PC-3 (cell line): ENCODE data around the gene POU2F1. TPM values are rescaled to one million over a fixed set of nuclear protein-coding genes. Genes with fewer than 3 reads are reported as not detected.

Source experiments
- ATAC-seq: fragments of 200-7000 bp; cut with Tn5 transposase; 2 replicates; pipeline ENCODE4 v1.9.1; 2020; ENCODE audit warnings: mild to moderate bottlenecking, moderate library complexity
- BruUV-seq: library from RNA; stranded (reverse); fragments of 400-500 nt; replicated peaks from 2 replicates; lab custom pipeline; 2021; lab: Mats Ljungman, UMichigan
- CTCF ChIA-PET: fragments of 300-600 bp; sonication (Branson Sonifier 250); formaldehyde crosslinking; loops from one replicate; lab custom pipeline; 2022; ENCODE audit warnings: antibody characterized with exemption; lab: Charles Lee
- POLR2A ChIA-PET: fragments of 300-600 bp; sonication (Branson Sonifier 250); formaldehyde crosslinking; loops from one replicate; lab custom pipeline; 2022; ENCODE audit warnings: antibody characterized with exemption; ENCODE audit not compliant: unreplicated experiment; lab: Charles Lee
- DNase-seq: peaks from one replicate; pipeline ENCODE4 v3.0.0-alpha.2; 2015
- H2AFZ ChIP-seq: fragments of 300-600 bp; sonication (generic); 2 replicates; pipeline ENCODE4 v1.6.0; 2016; ENCODE audit warnings: antibody characterized with exemption, low read length
- H3F3A ChIP-seq: fragments of 300-600 bp; sonication (generic); one replicate; pipeline ENCODE4 v1.6.0; 2017; ENCODE audit warnings: antibody characterized with exemption, low read length, control low read depth, mild to moderate bottlenecking; ENCODE audit not compliant: unreplicated experiment
- H3K27ac ChIP-seq: fragments of 300-600 bp; sonication (generic); 2 replicates; pipeline ENCODE4 v1.5.1; 2016; ENCODE audit warnings: mild to moderate bottlenecking, low read length
- H3K27me3 ChIP-seq: fragments of 300-600 bp; sonication (generic); 2 replicates; pipeline ENCODE4 v1.6.1; 2016; ENCODE audit warnings: low read length, mixed read lengths
- H3K36me3 ChIP-seq: fragments of 300-600 bp; sonication (generic); 2 replicates; pipeline ENCODE4 v1.6.1; 2016; ENCODE audit warnings: low read depth, mixed run types, low read length, mixed read lengths
- H3K4me1 ChIP-seq: fragments of 300-600 bp; sonication (generic); 2 replicates; pipeline ENCODE4 v1.5.1; 2016; ENCODE audit warnings: low read length; ENCODE audit not compliant: insufficient read depth
- H3K4me2 ChIP-seq: fragments of 300-600 bp; sonication (generic); 2 replicates; pipeline ENCODE4 v1.6.0; 2016; ENCODE audit warnings: low read length
- H3K4me3 ChIP-seq: fragments of 300-600 bp; sonication (generic); 2 replicates; pipeline ENCODE4 v1.5.1; 2016; ENCODE audit warnings: mild to moderate bottlenecking, low read length, mixed read lengths
- H3K79me2 ChIP-seq: fragments of 300-600 bp; sonication (generic); 2 replicates; pipeline ENCODE4 v1.6.1; 2017; ENCODE audit warnings: low read length, mixed read lengths
- H3K9ac ChIP-seq: fragments of 300-600 bp; sonication (generic); 2 replicates; pipeline ENCODE4 v1.6.0; 2016; ENCODE audit warnings: mild to moderate bottlenecking, low read length
- H3K9me2 ChIP-seq: fragments of 300-600 bp; sonication (generic); replicated peaks from 2 replicates; pipeline ENCODE4 v1.6.1; 2016; ENCODE audit warnings: mixed run types, low read length, mixed read lengths
- H3K9me3 ChIP-seq: fragments of 300-600 bp; sonication (generic); 2 replicates; pipeline ENCODE4 v1.6.1; 2016; ENCODE audit warnings: low read length, mixed read lengths
- H4K20me1 ChIP-seq: fragments of 300-600 bp; sonication (generic); 2 replicates; pipeline ENCODE4 v1.6.1; 2016; ENCODE audit warnings: low read length, mixed read lengths
- EZH2 ChIP-seq: fragments of 300-600 bp; sonication (generic); IDR thresholded peaks from one replicate; pipeline ENCODE4 v1.6.1; 2017; ENCODE audit warnings: antibody characterized with exemption, mild to moderate bottlenecking, low read length; ENCODE audit not compliant: unreplicated experiment
- EZH2phosphoT487 ChIP-seq: fragments of 300-600 bp; sonication (generic); IDR thresholded peaks from 2 replicates; pipeline ENCODE4 v1.6.1; 2018; ENCODE audit warnings: mild to moderate bottlenecking, antibody characterized with exemption, low read length, borderline replicate concordance
- intact Hi-C: fragments of 100-400 bp; cut with micrococcal nuclease; formaldehyde crosslinking; loops from 2 replicates; pipeline ENCODE4 v1.9.0; 2023
- total RNA-seq: library from RNA; depleted of rRNA; stranded (reverse); fragments of >200 nt; gene quantifications from 2 replicates; pipeline ENCODE4 v1.2.3, GENCODE V29; 2014
- TF ChIP-seq, protein P1 (sequence below): fragments of 300-600 bp; sonication (generic); conservative IDR thresholded peaks from 2 replicates; pipeline ENCODE4 v1.5.1; 2017; ENCODE audit warnings: antibody characterized with exemption, low read depth, mild to moderate bottlenecking, low read length

Gene POU2F1
- total RNA-seq, 1 experiment from 2014 or later, result 8.7 TPM

- Histone ChIP-seq H3K36me3 (no peaks in the 10 kb centered on the region), H3K27me3 (no peaks in the 10 kb centered on the region), H3K4me3 (no peak overlapping the region), H4K20me1 (no peaks in the 10 kb centered on the region), H3K4me1 (peaks cover 16% of the 10 kb centered on the region), H3K9me2 (no peaks in the 10 kb centered on the region), H3K79me2 (no peaks in the 10 kb centered on the region), H3K4me2 (peak overlapping the region; percentile 43), H3K9ac (no peak overlapping the region), H3K9me3 (no peaks in the 10 kb centered on the region), H2AFZ (no peak overlapping the region), H3K27ac (peak overlapping the region; percentile 66), H3F3A (no peaks in the 10 kb centered on the region)
- CTCF ChIA-PET, result no interaction called here
- TF ChIP-seq, protein P1, sequence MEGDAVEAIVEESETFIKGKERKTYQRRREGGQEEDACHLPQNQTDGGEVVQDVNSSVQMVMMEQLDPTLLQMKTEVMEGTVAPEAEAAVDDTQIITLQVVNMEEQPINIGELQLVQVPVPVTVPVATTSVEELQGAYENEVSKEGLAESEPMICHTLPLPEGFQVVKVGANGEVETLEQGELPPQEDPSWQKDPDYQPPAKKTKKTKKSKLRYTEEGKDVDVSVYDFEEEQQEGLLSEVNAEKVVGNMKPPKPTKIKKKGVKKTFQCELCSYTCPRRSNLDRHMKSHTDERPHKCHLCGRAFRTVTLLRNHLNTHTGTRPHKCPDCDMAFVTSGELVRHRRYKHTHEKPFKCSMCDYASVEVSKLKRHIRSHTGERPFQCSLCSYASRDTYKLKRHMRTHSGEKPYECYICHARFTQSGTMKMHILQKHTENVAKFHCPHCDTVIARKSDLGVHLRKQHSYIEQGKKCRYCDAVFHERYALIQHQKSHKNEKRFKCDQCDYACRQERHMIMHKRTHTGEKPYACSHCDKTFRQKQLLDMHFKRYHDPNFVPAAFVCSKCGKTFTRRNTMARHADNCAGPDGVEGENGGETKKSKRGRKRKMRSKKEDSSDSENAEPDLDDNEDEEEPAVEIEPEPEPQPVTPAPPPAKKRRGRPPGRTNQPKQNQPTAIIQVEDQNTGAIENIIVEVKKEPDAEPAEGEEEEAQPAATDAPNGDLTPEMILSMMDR, result no peak
- TF ChIP-seq EZH2phosphoT487, result no peak
- POLR2A ChIA-PET, result no interaction called here
- peak; percentile 71 for DNase-seq
- BruUV-seq, result no TSS peak
- ATAC-seq, result peak; percentile 57
- intact Hi-C loops, result no loop called here
Measured at GRCh38 chr1:167196166-167196565, 24.5 kb upstream of the POU2F1 start.

- Histone ChIP-seq H3K4me1 (peaks cover 19% of the 10 kb centered on the region), H2AFZ (no peak overlapping the region), H3F3A (no peaks in the 10 kb centered on the region), H4K20me1 (no peaks in the 10 kb centered on the region), H3K9ac (no peak overlapping the region), H3K4me2 (no peak overlapping the region), H3K9me2 (no peaks in the 10 kb centered on the region), H3K4me3 (no peak overlapping the region), H3K27ac (no peak overlapping the region), H3K79me2 (no peaks in the 10 kb centered on the region), H3K36me3 (no peaks in the 10 kb centered on the region), H3K27me3 (no peaks in the 10 kb centered on the region), H3K9me3 (no peaks in the 10 kb centered on the region)
- DNase-seq (no peak), ATAC-seq (no peak)
- no peak for TF ChIP-seq EZH2
- no peak for TF ChIP-seq EZH2phosphoT487
- TF ChIP-seq, protein P1, result no peak
- POLR2A ChIA-PET, result no interaction called here
- intact Hi-C loops, result no loop called here
- CTCF ChIA-PET, result no interaction called here
- BruUV-seq, result no TSS peak
Measured at GRCh38 chr1:167197236-167197635, 23.4 kb upstream of the POU2F1 start.

GRCh38 chr1:167197692-167198091 lies 23.0 kb upstream of the POU2F1 start:
- H3K79me2 ChIP-seq, result no peaks in the 10 kb centered on the region
- peaks cover 19% of the 10 kb centered on the region for H3K4me1 ChIP-seq
- H2AFZ ChIP-seq, result no peak overlapping the region
- no peak for ATAC-seq
- intact Hi-C loops, result no loop called here
- H3K4me2 ChIP-seq, result no peak overlapping the region
- no peaks in the 10 kb centered on the region for H3K27me3 ChIP-seq
- H3K9me3 ChIP-seq, result no peaks in the 10 kb centered on the region
- TF ChIP-seq EZH2phosphoT487 (no peak), EZH2 (no peak)
- TF ChIP-seq, protein P1, result no peak
- H3K27ac ChIP-seq, result no peak overlapping the region
- CTCF ChIA-PET, result no interaction called here
- no peaks in the 10 kb centered on the region for H4K20me1 ChIP-seq
- no peak for DNase-seq
- no peak overlapping the region for H3K9ac ChIP-seq
- H3K4me3 ChIP-seq, result no peak overlapping the region
- no TSS peak for BruUV-seq
- H3K9me2 ChIP-seq, result no peaks in the 10 kb centered on the region
- POLR2A ChIA-PET, result no interaction called here
- H3F3A ChIP-seq, result no peaks in the 10 kb centered on the region
- H3K36me3 ChIP-seq, result no peaks in the 10 kb centered on the region
